GM12892 (cell line): ENCODE results near the gene ERBB2.

Experiments used
- POLR2A ChIP-seq: IDR thresholded peaks from 2 replicates; pipeline ENCODE4 v1.6.1; 2011; ENCODE audit warnings: low read depth, low read length, control low read depth
- POLR2AphosphoS5 ChIP-seq: IDR thresholded peaks from 2 replicates; pipeline ENCODE4 v1.6.1; 2011; ENCODE audit warnings: low read depth, low read length, control low read depth
- TAF1 ChIP-seq: IDR thresholded peaks from 2 replicates; pipeline ENCODE4 v1.6.1; 2011; ENCODE audit warnings: low read depth, mild to moderate bottlenecking, control low read depth, low read length, borderline replicate concordance

DNA sequence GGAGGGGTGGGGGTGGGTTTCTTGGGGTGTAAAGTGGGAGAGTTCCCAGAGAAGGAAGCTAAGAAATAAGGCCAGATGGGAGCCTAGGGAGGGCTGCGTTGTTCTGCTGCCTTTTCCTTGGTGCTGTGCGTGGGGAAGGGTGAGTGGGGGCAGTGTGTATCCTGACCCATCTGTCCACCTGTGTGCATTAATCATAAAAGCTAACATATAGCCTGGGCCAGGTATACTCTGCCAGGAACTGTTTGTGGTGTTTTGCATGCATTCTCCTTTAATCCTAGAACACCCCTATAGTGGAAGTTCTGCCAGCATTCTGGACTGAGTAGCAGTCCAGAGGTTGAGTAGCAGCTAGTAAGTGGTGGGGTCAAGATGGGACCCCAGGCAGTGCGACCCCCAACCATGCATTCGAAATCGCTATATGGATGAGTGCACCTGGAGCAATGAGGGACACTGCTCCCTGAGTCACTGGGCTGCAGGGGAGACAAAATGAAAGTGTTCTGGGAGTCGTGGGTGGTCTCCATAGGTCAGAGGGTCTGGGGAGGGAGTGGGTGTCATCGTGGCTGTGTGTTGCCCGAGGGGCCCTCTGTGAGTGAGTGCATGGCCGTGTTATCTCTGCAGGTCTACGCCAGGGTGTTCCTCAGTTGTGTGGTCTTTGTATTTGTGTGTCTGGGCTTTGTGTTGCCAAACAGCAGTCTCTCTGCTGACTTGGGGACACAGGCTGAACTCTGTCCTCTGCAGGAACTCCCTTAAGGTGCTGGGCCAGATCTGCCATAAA is 1.3 kb downstream of the ERBB2 start:
- no peak for TF ChIP-seq POLR2AphosphoS5
- no peak for TF ChIP-seq POLR2A
- no peak for TF ChIP-seq TAF1
